Osteoblast (primary cell): ENCODE data around the gene ELMO2. TPM values are rescaled to one million over a fixed set of nuclear protein-coding genes. Genes with fewer than 3 reads are reported as not detected.
A peak's percentile ranks its signal among the peaks of the same experiment; 100 is the strongest.

Source experiments
- DNase-seq: peaks from one replicate; pipeline ENCODE4 v3.0.0; 2011; ENCODE audit warnings: low spot score, mixed read lengths; ENCODE audit not compliant: insufficient read length; ENCODE audit errors: missing footprints
- H2AFZ ChIP-seq: 2 replicates; pipeline ENCODE4 v1.6.0; 2011; ENCODE audit warnings: mild to moderate bottlenecking, low read length
- H3K27ac ChIP-seq: 2 replicates; pipeline ENCODE4 v1.5.1; 2011; ENCODE audit warnings: mild to moderate bottlenecking, low read depth, low read length, moderate library complexity
- H3K27me3 ChIP-seq: 2 replicates; pipeline ENCODE4 v1.6.0; 2012; ENCODE audit warnings: mild to moderate bottlenecking, control low read depth, inconsistent platforms, low read length, moderate library complexity; ENCODE audit not compliant: insufficient read depth
- H3K36me3 ChIP-seq: 2 replicates; pipeline ENCODE4 v1.5.1; 2011; ENCODE audit warnings: mild to moderate bottlenecking, low read length, control low read depth, moderate library complexity; ENCODE audit not compliant: insufficient read depth
- H3K4me1 ChIP-seq: 2 replicates; pipeline ENCODE4 v1.5.1; 2011; ENCODE audit warnings: mild to moderate bottlenecking, low read length, control low read depth, moderate library complexity; ENCODE audit not compliant: insufficient read depth
- H3K4me2 ChIP-seq: 2 replicates; pipeline ENCODE4 v1.6.0; 2011; ENCODE audit warnings: mild to moderate bottlenecking, low read length; ENCODE audit not compliant: insufficient read depth
- H3K4me3 ChIP-seq: fragments of 200-600 bp; sonication (generic); 3 replicates; pipeline ENCODE4 v1.5.1; 2012; ENCODE audit warnings: mild to moderate bottlenecking, low read length, inconsistent platforms; ENCODE audit not compliant: insufficient read depth
- H3K79me2 ChIP-seq: 2 replicates; pipeline ENCODE4 v1.6.0; 2012; ENCODE audit warnings: mild to moderate bottlenecking, low read length, control low read depth, inconsistent platforms; ENCODE audit not compliant: insufficient read depth
- H3K9me3 ChIP-seq: 2 replicates; pipeline ENCODE4 v1.5.1; 2011; ENCODE audit warnings: low read depth, low read length, control low read depth
- H4K20me1 ChIP-seq: 2 replicates; pipeline ENCODE4 v1.6.0; 2012; ENCODE audit warnings: mild to moderate bottlenecking, low read length, control low read depth; ENCODE audit not compliant: insufficient read depth
- CTCF ChIP-seq: IDR thresholded peaks from 2 replicates; pipeline ENCODE4 v1.5.1; 2011; ENCODE audit warnings: mild to moderate bottlenecking, low read depth, low read length, moderate library complexity; ENCODE audit errors: extremely low read depth
- total RNA-seq: library from RNA; depleted of rRNA; stranded (reverse); fragments of >200 nt; gene quantifications from 2 replicates; pipeline ENCODE4 v1.2.3, GENCODE V29; 2012

ELMO2 gene
- total RNA-seq, result 39.8 and 46.7 TPM in 2 replicates

- peak within 1 kb of the TSS; percentile 70 for H3K27ac ChIP-seq
- H3K36me3 ChIP-seq, result no peaks in the 10 kb centered on the region
- H3K9me3 ChIP-seq, result no peaks in the 10 kb centered on the region
- H3K4me3 ChIP-seq, result peak within 1 kb of the TSS; percentile 90
- H2AFZ ChIP-seq, result peak within 1 kb of the TSS; percentile 93
- peaks cover 32% of the 10 kb centered on the region for H3K4me1 ChIP-seq
- H3K27me3 ChIP-seq, result no peaks in the 10 kb centered on the region
- peak; percentile 99 for DNase-seq
- TF ChIP-seq CTCF, result no peak
- H4K20me1 ChIP-seq, result peaks cover 14% of the 10 kb centered on the region
- H3K79me2 ChIP-seq, result peaks cover 43% of the 10 kb centered on the region
- H3K4me2 ChIP-seq, result peak within 1 kb of the TSS; percentile 94
Observed at GRCh38 chr20:46406200-46406985, at the start of gene ELMO2. ELMO2 (minus strand) TSS chr20:46406615; CDS start chr20:46394482, 12,133 bp downstream.

- no peak for DNase-seq
- Histone ChIP-seq H4K20me1 (no peaks in the 10 kb centered on the region), H3K36me3 (no peaks in the 10 kb centered on the region), H3K27me3 (no peaks in the 10 kb centered on the region), H3K4me2 (no peak overlapping the region), H2AFZ (no peak overlapping the region), H3K9me3 (peaks cover 5% of the 10 kb centered on the region), H3K4me1 (no peaks in the 10 kb centered on the region), H3K79me2 (no peaks in the 10 kb centered on the region), H3K27ac (no peak overlapping the region), H3K4me3 (no peak overlapping the region)
- TF ChIP-seq CTCF, result no peak
Observed at GRCh38 chr20:46455729-46456128, 49.3 kb upstream of the ELMO2 start.

- Histone ChIP-seq H3K79me2 (no peaks in the 10 kb centered on the region), H3K27ac (no peak overlapping the region), H4K20me1 (no peaks in the 10 kb centered on the region), H3K36me3 (no peaks in the 10 kb centered on the region), H3K4me1 (peaks cover under 1% of the 10 kb centered on the region), H3K9me3 (no peaks in the 10 kb centered on the region), H3K27me3 (peaks cover 6% of the 10 kb centered on the region), H3K4me2 (no peak overlapping the region), H2AFZ (no peak overlapping the region), H3K4me3 (no peak overlapping the region)
- TF ChIP-seq CTCF, result no peak
- no peak for DNase-seq
Observed at GRCh38 chr20:46446851-46447250, 40.4 kb upstream of the ELMO2 start.

GRCh38 chr20:46439837-46440236 lies 33.4 kb upstream of the ELMO2 start:
- Histone ChIP-seq H4K20me1 (no peaks in the 10 kb centered on the region), H3K27me3 (peaks cover under 1% of the 10 kb centered on the region), H3K36me3 (no peaks in the 10 kb centered on the region), H3K4me3 (no peak overlapping the region), H3K27ac (no peak overlapping the region), H3K4me2 (no peak overlapping the region), H3K4me1 (peaks cover 4% of the 10 kb centered on the region), H3K79me2 (no peaks in the 10 kb centered on the region), H3K9me3 (no peaks in the 10 kb centered on the region), H2AFZ (no peak overlapping the region)
- no peak for TF ChIP-seq CTCF
- no peak for DNase-seq
